D721Med (cell line): Measurements from ENCODE around the gene PDS5A.
"Not testable (repeated sequence)": the region's sequence is repeated elsewhere in the genome, so short reads cannot be mapped to it uniquely, and the experiment has no call there.

Experiments
- DNase-seq: peaks from one replicate; pipeline ENCODE4 v3.0.0; 2011; ENCODE audit warnings: low spot score; ENCODE audit not compliant: insufficient read length
- FAIRE-seq: peaks from 2 replicates; lab custom pipeline; 2011; peaks lifted over from hg19 to GRCh38; lab: Jason Lieb, UNC
- CTCF ChIP-seq: IDR thresholded peaks from 2 replicates; pipeline ENCODE4 v1.5.1; 2012; ENCODE audit warnings: mild to moderate bottlenecking, control low read depth; ENCODE audit not compliant: insufficient read depth; ENCODE audit errors: missing control alignments

PDS5A gene

GRCh38 chr4:39996811-39997210 lies 19.1 kb upstream of the PDS5A start:
- FAIRE-seq (no peak), DNase-seq (no peak)
- no peak for TF ChIP-seq CTCF

- DNase-seq (no peak), FAIRE-seq (no peak)
- TF ChIP-seq CTCF, result no peak
Observed at GRCh38 chr4:39994406-39994805, 16.7 kb upstream of the PDS5A start.

- DNase-seq, FAIRE-seq: not testable (repeated sequence)
Observed at GRCh38 chr4:39989381-39989780, 11.7 kb upstream of the PDS5A start.

GRCh38 chr4:39987485-39987884 lies 9.8 kb upstream of the PDS5A start:
- FAIRE-seq (no peak), DNase-seq (no peak)
- TF ChIP-seq CTCF, result no peak

GRCh38 chr4:39978904-39979303 lies 1.2 kb upstream of the PDS5A start:
- FAIRE-seq (peak; percentile 48), DNase-seq (no peak)
- no peak for TF ChIP-seq CTCF

GRCh38 chr4:39978378-39978775 lies 666 bp upstream of the PDS5A start:
- DNase-seq (no peak), FAIRE-seq (no peak)
- TF ChIP-seq CTCF, result no peak

GRCh38 chr4:39976945-39977488 lies 694 bp downstream of the PDS5A start:
- no peak for DNase-seq
- FAIRE-seq, result no peak

More at GRCh38 chr4:39976945-39977488, 694 bp downstream of the PDS5A start:
- TF ChIP-seq CTCF, result no peak
